Esophagus muscularis mucosa (tissue), 4 donors: Measurements from ENCODE around the gene LRP6. TPM values are rescaled to one million over a fixed set of nuclear protein-coding genes. Genes with fewer than 3 reads are reported as not detected.

ENCODE experiments used
- DNase-seq: peaks from one replicate; pipeline ENCODE4 v3.0.0-alpha.2; 2017; ENCODE audit errors: extremely low spot score
- H3K27ac ChIP-seq, 4 donors: fragments of 200-600 bp; sonication (generic); replicated peaks in 1 of 4; 1 replicate in 3 of 4; 2 replicates in 1 of 4; pipeline ENCODE4 v1.5.1; 2016 to 2019; ENCODE audit warnings: mild to moderate bottlenecking in 1 of 4
- H3K27me3 ChIP-seq, 4 donors: fragments of 200-600 bp; sonication (generic); one replicate each; pipeline versions ENCODE4 v1.5.1 to v1.6.0; 2016 to 2019
- H3K36me3 ChIP-seq, 4 donors: fragments of 200-600 bp; sonication (generic); one replicate each; pipeline ENCODE4 v1.5.1; 2016 to 2019
- H3K4me1 ChIP-seq, 4 donors: fragments of 200-600 bp; sonication (generic); one replicate each; pipeline ENCODE4 v1.5.1; 2016 to 2019
- H3K4me3 ChIP-seq, 4 donors: fragments of 200-600 bp; sonication (generic); 1 replicate in 2 of 4; 2 replicates in 2 of 4; pipeline ENCODE4 v1.5.1; 2016 to 2019; ENCODE audit warnings: mild to moderate bottlenecking in 4 of 4, moderate library complexity in 1 of 4
- H3K9me3 ChIP-seq, 4 donors: fragments of 200-600 bp; sonication (generic); 1 replicate in 3 of 4; 2 replicates in 1 of 4; pipeline ENCODE4 v1.5.1; 2016 to 2019
- EP300 ChIP-seq: sonication (generic); formaldehyde crosslinking; IDR thresholded peaks from one replicate; pipeline ENCODE4 v1.6.1; 2017; ENCODE audit warnings: antibody characterized with exemption
- POLR2A ChIP-seq: fragments of 450-650 bp; IDR thresholded peaks from one replicate; pipeline ENCODE4 v1.6.1; 2017; ENCODE audit warnings: antibody characterized with exemption, moderate library complexity, mild to moderate bottlenecking, low read depth
- POLR2AphosphoS5 ChIP-seq, 2 donors: sonication (generic); formaldehyde crosslinking; IDR thresholded peaks; one replicate each; pipeline ENCODE4 v1.6.1; 2017; ENCODE audit warnings: antibody characterized with exemption in 2 of 2
- WGBS: methylation state at CpG from one replicate; pipeline ENCODE4 v1.1.5; 2018; 5-methylcytosine and 5-hydroxymethylcytosine counted together
- intact Hi-C: fragments of 100-400 bp; cut with DNase I; formaldehyde crosslinking; loops from one replicate; pipeline ENCODE4 v1.15.1; 2023
- total RNA-seq, 4 donors: library from RNA; depleted of rRNA; stranded (reverse); fragments of >200 nt; gene quantifications; one replicate each; pipeline versions ENCODE4 v1.1.0 to v1.2.1, GENCODE V29; 2016
- TF ChIP-seq, protein P1 (sequence below), 3 experiments: fragments of 200-600 bp in 2 of 3; fragments of 450-650 bp in 1 of 3; sonication (generic) in 2 of 3; IDR thresholded peaks; one replicate each; pipeline ENCODE4 v1.5.1; 2017 to 2019; ENCODE audit warnings: antibody characterized with exemption in 3 of 3, mild to moderate bottlenecking in 2 of 3, moderate library complexity in 1 of 3

Gene LRP6
- total RNA-seq, 4 donors from 2014 or later = 26.2 to 61.1 (median 34.8) TPM

DNA sequence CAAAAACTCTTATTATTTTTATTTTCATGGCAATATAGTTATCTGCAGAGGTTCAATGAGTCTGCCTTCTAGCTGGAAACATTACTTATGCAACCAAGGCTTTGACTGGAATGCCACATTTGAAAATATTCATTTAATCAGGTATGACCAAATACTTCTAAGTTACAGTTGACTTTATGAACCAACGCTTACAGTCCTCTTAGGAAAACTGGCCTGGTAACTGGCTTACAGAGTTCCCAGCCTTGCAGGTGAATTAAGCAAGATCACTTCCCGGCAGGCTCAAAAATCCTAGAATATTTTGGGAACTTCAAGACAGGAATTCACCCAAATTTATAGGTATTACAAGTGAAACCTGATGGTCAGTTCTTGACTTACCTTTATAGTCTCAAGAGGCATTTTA, 12.3 kb downstream of the LRP6 start:
- no peak for TF ChIP-seq POLR2A
- H3K36me3 ChIP-seq = no peaks in the 10 kb centered on the region
- H3K9me3 ChIP-seq = no peaks in the 10 kb centered on the region
- no peak for DNase-seq
- H3K4me3 ChIP-seq = no peak overlapping the region
- H3K27ac ChIP-seq = no peak overlapping the region
- no peaks in the 10 kb centered on the region for H3K27me3 ChIP-seq
- peaks cover 0 to 9% (median 6%) of the 10 kb centered on the region in 4 donors for H3K4me1 ChIP-seq
- WGBS = 87% methylated on average over 2 of the region's 2 CpGs
- intact Hi-C loops = no loop called here

DNA sequence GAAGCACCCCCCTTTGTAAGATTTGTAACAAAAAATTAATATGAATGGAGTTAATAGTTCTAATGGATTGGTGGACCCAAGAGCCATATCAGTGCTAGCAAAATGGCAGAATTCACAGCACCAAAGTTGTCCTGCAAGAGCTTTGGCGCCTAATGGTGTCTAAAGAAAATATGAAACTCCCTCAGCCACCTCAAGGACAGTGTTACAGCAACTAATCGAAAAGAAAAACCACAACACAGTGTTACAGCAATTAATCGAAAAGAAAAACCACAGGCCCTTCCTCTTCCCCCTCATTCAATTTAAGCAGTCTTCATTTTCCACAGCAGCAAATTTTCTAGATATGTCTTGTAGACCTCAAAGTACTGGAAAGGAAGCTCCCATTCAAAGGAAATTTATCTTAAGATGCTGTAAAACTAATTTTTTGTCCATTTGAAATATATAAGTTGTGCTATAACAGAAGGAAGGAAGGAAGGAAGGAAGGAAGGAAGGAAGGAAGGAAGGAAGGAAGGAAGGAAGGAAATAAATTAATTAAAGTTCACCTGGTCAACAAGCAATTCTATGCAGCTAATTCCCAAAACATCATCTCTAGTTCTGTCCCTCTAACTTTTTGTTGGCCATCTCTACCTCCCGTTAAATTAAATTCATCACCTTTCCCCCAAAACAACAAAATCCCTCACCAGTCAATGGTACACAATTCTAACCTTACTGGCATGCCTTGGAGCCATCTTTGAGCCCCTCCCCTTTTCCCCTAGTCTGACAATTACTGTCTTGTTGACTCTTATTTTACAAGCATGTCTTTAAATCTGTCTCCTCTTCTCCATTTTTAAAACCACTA, 17.4 kb downstream of the LRP6 start:
- Histone ChIP-seq H3K4me1 (peaks cover 0 to 16% (median 5%) of the 10 kb centered on the region in 4 donors), H3K27ac (no peak overlapping the region), H3K9me3 (no peaks in the 10 kb centered on the region), H3K27me3 (no peaks in the 10 kb centered on the region), H3K4me3 (no peak overlapping the region), H3K36me3 (no peaks in the 10 kb centered on the region)
- TF ChIP-seq EP300 = no peak
- TF ChIP-seq, protein P1, sequence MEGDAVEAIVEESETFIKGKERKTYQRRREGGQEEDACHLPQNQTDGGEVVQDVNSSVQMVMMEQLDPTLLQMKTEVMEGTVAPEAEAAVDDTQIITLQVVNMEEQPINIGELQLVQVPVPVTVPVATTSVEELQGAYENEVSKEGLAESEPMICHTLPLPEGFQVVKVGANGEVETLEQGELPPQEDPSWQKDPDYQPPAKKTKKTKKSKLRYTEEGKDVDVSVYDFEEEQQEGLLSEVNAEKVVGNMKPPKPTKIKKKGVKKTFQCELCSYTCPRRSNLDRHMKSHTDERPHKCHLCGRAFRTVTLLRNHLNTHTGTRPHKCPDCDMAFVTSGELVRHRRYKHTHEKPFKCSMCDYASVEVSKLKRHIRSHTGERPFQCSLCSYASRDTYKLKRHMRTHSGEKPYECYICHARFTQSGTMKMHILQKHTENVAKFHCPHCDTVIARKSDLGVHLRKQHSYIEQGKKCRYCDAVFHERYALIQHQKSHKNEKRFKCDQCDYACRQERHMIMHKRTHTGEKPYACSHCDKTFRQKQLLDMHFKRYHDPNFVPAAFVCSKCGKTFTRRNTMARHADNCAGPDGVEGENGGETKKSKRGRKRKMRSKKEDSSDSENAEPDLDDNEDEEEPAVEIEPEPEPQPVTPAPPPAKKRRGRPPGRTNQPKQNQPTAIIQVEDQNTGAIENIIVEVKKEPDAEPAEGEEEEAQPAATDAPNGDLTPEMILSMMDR (IDR thresholded peaks at IDR 0.05) = no peak
- TF ChIP-seq POLR2AphosphoS5 (IDR thresholded peaks at IDR 0.05) = no peak
- no peak for TF ChIP-seq POLR2A
- intact Hi-C loops = no loop called here
- WGBS = 84% methylated on average over 4 of the region's 4 CpGs
- no peak for DNase-seq

DNA sequence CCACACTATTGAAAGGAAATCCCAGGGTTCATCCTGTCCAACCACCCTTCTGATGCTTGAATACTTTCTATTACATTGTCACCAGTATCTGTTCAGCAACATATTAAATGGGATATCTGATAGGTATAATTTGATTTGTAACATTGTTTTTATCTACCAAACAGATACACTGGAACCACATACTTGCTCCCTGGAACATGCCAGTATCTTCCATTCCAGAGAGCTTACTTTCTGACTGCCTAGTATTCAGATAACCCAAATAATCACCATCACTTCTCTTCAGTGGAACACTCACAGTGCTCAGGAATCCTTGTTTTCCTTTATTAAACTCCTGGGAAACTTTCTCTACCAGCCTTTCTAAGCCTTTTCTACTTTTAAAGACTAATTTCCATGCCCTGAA, 19.3 kb downstream of the LRP6 start:
- no peaks in the 10 kb centered on the region for H3K27me3 ChIP-seq
- intact Hi-C loops = no loop called here
- TF ChIP-seq, protein P1 (IDR thresholded peaks at IDR 0.05) = no peak
- TF ChIP-seq EP300 = no peak
- TF ChIP-seq POLR2AphosphoS5 (IDR thresholded peaks at IDR 0.05) = no peak
- TF ChIP-seq POLR2A = no peak
- H3K4me1 ChIP-seq = peaks cover 0 to 21% (median 6%) of the 10 kb centered on the region in 4 donors
- H3K9me3 ChIP-seq = no peaks in the 10 kb centered on the region
- no peak overlapping the region for H3K4me3 ChIP-seq
- DNase-seq = no peak
- H3K36me3 ChIP-seq = peaks cover 0 to 9% (median 4%) of the 10 kb centered on the region in 4 donors
- no peak overlapping the region for H3K27ac ChIP-seq

DNA sequence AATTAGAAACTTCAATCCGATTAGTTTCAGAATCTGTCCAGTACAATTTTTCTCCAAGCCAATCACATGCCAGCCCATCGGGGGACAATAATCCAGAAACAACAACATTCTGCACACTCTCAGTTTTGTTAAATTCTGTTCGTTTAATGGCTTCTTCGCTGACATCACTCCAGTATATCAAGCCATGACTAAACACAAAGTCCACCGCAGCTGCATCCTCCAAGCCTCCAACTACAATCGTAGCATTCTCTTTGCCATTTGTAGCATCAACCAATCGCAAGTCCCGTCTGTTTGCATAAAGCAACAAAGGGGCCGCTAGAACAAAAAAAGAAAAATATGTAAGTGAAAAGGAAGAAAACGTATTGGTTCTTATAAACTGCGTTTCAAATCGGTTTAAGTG, 22.5 kb downstream of the LRP6 start:
- H3K9me3 ChIP-seq = no peaks in the 10 kb centered on the region
- no peak for DNase-seq
- H3K4me3 ChIP-seq = peak overlapping the region in 1 of 4 donors; percentile 3
- no peak overlapping the region for H3K27ac ChIP-seq
- TF ChIP-seq, protein P1 (IDR thresholded peaks at IDR 0.05) = no peak
- TF ChIP-seq POLR2A (no peak), POLR2AphosphoS5 (IDR thresholded peaks at IDR 0.05) (no peak), EP300 (no peak)
- intact Hi-C loops = no loop called here
- H3K36me3 ChIP-seq = peaks cover 0 to 9% (median 4%) of the 10 kb centered on the region in 4 donors
- WGBS = 92% methylated on average over 12 of the region's 12 CpGs
- H3K4me1 ChIP-seq = peaks cover 0 to 36% (median 18%) of the 10 kb centered on the region in 4 donors
- H3K27me3 ChIP-seq = no peaks in the 10 kb centered on the region

DNA sequence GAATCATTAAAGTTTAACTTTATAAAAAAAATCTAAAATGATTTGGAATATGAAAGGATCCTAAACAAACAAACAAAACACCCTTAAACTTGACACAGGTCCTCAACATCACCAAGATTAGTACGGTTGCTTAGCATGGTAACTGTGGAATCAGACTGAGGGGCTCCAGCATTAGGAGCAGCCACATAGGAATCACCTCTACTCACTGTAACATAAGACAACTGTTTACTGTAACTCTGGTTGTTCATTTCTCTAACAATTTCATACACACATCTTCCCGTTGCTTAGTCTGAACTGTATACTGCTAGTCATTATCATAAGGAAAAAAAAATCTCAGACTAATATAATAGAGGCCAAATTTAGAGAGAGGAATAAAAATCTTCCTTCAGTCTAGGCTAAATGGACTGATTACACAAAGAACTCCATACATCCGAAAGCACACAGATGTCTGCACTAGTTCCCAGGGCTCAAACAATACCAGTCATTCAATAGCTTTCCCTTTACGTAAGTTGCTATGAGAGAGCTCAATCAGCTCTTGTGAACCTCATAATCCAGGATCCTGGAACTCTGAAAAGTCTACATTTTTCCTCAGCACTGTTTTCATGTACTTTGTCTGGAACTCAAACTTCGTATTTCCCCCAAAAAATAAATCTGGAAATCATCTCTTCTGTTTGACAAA, 26.0 kb downstream of the LRP6 start:
- H3K27me3 ChIP-seq = no peaks in the 10 kb centered on the region
- no peaks in the 10 kb centered on the region for H3K9me3 ChIP-seq
- H3K4me3 ChIP-seq = no peak overlapping the region
- 51% methylated on average over 5 of the region's 5 CpGs for WGBS
- H3K27ac ChIP-seq = no peak overlapping the region
- intact Hi-C loops = no loop called here
- TF ChIP-seq EP300 (no peak), POLR2A (no peak), POLR2AphosphoS5 (IDR thresholded peaks at IDR 0.05) (no peak)
- TF ChIP-seq, protein P1 (IDR thresholded peaks at IDR 0.05) = no peak
- peaks cover 0 to 9% (median 4%) of the 10 kb centered on the region in 4 donors for H3K36me3 ChIP-seq
- H3K4me1 ChIP-seq = peaks cover 0 to 42% (median 27%) of the 10 kb centered on the region in 4 donors
- DNase-seq = no peak
